Stimulated activated CD4-positive, alpha-beta T cell treated with anti-CD3 and anti-CD28 coated beads, TNF-alpha, amount 100 ng/mL, for 4 hours (primary cell): ENCODE results near the gene APOD.
"Not testable (repeated sequence)": the region's sequence is repeated elsewhere in the genome, so short reads cannot be mapped to it uniquely, and the experiment has no call there.

ENCODE experiments used
- DNase-seq, 3 experiments: peaks; one replicate each; pipeline ENCODE4 v3.0.0-alpha.2; 2020; ENCODE audit warnings: low read depth in 3 of 3

Gene APOD

GRCh38 chr3:195617784-195618659 lies 34.3 kb upstream of the APOD start:
- DNase-seq = not testable (repeated sequence)

GRCh38 chr3:195617134-195617533 lies 33.4 kb upstream of the APOD start:
- DNase-seq = not testable (repeated sequence)

GRCh38 chr3:195616681-195617080 lies 32.9 kb upstream of the APOD start:
- DNase-seq = no peak

DNA sequence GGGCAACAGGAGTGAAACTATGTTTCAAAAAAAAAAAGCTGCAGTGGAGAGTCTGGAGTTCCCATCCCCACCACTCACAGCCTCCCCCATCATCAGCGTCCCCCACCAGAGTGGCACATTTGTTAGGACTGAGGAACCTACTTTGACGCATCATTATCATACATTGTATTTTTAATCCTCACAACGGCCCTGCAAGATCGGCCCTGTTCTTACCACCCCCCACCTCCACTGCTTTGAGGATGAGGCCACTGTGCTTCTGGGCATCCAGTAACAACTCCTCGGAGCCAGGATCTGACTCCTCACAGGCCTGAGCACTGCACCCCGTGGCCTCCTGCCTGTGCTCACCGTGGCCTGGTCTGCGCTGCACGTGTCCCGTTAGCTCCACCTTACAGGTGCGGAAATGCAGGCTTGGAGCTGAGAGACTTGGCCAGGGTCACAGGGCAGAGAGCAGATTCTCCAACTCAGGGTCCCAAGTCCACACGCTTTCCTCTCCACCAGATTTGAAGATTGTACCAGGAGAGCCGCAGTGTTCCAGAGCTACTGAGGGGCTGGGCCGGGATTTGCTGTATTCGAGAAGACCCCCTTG lies 32.3 kb upstream of the APOD start:
- DNase-seq = not testable (repeated sequence)

DNA sequence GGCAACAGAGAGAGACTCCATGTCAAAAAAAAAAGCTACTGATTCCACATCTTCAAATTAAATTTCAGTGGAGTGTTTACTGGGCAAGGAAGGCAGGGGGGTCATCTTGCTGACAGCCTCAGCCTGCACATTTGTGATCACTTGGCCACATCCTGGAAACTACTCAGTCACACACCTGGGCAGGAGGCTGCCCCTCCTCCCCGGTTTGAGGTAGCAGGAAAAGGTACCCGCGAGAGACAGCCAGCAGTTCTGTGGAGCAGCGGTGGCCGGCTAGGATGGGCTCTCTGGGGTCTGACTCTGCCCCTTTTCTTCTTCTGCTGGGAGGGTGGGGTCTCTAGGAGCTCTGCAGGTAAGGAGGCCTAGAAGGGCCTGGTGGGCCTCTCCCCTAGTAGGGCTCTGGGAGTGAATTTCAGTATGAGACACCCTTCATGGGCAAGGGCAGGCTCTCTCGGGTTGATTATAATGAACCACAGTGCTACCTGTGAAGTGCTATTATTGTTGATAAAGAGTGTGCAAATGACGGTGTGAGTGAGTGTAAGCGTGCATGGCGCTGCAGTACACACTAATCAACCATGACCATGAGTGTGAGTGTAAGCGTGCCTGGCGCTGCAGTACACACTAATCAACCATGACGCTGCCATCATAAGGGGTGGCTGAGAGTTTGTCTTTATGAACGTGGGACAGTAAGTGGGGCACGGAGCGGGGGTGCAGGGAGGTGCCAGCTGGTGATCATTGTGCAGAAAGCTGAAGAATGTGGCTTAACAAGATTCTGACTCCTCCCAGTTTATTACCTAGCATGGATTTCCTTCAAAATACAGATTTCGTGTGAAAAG lies 31.1 kb upstream of the APOD start:
- DNase-seq = not testable (repeated sequence)

- DNase-seq = no peak
Measured at GRCh38 chr3:195613468-195614069, 29.8 kb upstream of the APOD start.

DNA sequence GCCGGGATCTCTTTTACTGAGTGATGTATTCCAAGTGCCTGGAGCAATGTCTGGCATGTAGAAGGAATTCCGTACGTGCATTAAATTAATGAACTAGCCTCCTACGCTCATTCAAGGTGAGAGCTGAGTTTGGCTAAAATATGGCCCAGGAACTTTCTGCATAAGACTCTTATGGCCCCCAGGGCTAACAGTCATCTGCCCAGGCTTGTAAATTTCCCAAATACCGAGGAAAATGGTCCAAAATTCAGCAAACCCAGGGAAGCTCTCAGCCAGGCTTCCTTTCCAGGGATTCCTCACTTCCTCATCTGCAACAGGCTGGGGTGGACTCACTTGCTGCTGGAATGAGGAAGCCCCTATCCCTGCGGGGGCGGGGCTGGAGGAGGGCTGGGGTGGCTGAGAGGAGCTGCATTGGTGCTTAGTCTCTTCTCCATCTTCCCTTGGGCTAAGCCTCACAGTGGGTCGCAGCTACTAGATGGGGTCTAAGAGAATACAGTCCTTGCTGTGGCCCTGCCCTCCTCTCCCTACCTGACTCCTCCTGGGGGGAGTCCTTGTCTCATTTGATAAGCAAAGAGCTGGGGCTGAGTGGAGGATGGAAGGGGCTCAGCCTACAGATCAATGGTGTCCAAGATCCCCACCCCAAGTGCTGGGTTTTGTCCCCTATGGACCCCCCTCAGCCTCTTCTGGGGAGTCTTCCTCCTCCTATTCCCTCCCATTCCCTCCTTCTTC lies 28.5 kb upstream of the APOD start:
- DNase-seq = no peak

- no peak for DNase-seq
Measured at GRCh38 chr3:195609229-195609628, 25.5 kb upstream of the APOD start.

- not testable (repeated sequence) for DNase-seq
Measured at GRCh38 chr3:195601785-195602184, 18.0 kb upstream of the APOD start.

DNA sequence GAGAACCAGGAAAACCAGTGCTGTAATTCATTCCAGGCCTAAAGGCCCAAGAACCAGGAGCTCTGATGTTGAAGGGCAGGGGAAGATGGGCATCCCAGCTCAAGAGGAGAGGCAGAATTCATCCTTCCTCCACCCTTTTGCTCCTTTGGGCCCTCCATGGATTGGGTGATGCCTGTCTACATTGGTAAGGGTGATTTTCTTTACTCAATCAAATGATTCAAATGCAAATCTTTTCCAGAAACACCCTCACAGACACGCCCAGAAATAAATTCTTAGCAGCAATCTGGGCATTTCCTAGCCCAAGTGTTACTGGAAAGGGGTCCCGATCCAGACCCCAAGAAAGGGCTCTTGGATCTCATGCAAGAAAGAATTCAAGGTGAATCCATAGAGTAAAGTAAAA lies 17.6 kb upstream of the APOD start:
- no peak for DNase-seq

DNA sequence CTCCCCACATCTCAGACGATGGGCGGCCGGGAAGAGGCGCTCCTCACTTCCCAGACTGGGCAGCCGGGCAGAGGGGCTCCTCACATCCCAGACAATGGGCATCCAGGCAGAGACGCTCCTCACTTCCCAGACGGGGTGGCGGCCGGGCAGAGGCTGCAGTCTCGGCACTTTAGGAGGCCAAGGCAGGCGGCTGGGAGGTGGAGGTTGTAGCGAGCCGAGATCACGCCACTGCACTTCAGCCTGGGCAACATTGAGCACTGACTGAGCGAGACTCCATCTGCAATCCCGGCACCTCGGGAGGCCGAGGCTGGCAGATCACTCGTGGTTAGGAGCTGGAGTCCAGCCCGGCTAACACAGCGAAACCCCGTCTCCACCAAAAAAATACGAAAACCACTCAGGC lies 16.2 kb upstream of the APOD start:
- not testable (repeated sequence) for DNase-seq

GRCh38 chr3:195599516-195599915 lies 15.8 kb upstream of the APOD start:
- not testable (repeated sequence) for DNase-seq

DNA sequence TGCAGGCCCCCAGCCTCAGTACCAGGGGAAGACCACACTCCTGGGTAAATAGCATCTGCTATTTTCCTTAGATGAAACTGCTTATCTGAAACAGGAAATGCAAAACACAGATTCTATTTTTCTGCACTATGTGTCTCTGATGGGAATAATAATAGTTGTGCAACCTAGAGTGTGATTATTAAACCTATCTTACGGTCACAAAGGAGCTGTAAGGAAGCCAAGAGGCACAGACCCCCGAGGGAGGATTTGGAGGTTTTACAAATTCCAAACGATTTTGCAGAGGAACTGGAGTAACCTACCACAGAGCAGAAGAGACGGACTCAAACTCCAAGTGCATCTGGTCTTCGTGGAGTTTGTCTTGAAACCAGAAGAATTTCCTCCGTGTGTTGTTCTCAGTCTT lies 14.1 kb upstream of the APOD start:
- no peak for DNase-seq

- DNase-seq = no peak
Measured at GRCh38 chr3:195597229-195597628, 13.5 kb upstream of the APOD start.

DNA sequence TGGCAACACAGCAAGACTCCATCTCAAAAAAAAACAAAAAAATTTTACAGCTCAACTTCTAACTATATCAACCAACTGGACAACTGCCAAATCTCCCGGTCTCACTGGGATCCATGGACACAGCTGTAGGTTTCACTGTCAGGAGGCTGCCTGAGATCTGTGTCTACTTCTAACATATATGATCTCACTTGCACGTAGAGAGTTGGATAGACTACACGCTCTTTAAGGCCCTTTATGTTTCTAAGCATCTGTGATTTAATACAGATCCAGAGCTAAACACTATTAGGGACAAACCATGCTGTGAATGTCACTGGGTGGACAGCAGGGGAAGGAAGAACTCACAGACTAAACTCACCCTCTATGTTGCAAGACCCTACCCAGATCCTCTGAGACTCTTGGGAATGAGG lies 13.0 kb upstream of the APOD start:
- DNase-seq = no peak

- DNase-seq = no peak
Measured at GRCh38 chr3:195595785-195596531, 12.2 kb upstream of the APOD start.

DNA sequence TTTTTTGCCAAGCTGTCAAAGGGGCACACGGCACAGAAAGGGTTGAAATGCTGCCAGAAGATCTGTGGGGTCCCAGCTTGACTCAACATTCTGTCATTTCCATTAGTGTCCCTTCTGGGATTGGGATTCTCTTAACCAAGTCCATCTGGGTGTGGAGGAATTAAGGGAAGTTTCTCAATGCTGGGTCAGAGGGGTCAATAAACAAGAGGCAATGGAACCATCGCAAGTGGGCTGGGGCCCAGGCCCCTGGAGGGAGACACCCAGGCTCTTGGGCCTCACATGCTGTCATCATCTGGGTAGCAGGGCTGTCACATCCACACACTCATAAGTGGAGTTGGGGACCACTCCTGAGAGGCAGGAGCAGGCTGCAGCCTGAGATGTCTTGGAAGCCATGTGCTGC lies 8.1 kb upstream of the APOD start:
- DNase-seq = no peak

GRCh38 chr3:195591220-195591619 lies 7.5 kb upstream of the APOD start:
- DNase-seq = no peak

DNA sequence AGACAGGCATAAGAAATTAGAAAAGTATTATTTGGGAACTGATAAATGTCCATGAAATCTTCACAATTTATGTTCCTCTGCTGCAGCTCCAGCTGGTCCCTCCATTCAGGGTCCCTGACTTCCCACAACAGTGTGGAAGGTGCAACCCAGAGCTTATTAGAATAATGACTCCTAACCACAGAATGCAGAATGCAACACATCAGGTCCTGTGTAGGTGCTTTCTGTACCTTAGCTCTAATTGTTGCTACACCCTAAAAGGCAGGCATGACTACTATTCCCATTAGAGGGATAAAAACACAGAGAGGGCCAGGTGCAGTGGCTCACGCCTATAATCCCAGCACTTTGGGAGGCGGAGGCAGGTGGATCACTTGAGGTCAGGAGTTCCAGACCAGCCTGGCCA lies 6.6 kb upstream of the APOD start:
- DNase-seq = not testable (repeated sequence)

- DNase-seq = not testable (repeated sequence)
Measured at GRCh38 chr3:195589796-195590195, 6.1 kb upstream of the APOD start.

- DNase-seq = no peak
Measured at GRCh38 chr3:195587824-195588223, 4.1 kb upstream of the APOD start.
